ENCODE data around the gene HSPA12B.
A peak's percentile ranks its signal among the peaks of the same experiment; 100 is the strongest.

HSPA12B gene, protein sequence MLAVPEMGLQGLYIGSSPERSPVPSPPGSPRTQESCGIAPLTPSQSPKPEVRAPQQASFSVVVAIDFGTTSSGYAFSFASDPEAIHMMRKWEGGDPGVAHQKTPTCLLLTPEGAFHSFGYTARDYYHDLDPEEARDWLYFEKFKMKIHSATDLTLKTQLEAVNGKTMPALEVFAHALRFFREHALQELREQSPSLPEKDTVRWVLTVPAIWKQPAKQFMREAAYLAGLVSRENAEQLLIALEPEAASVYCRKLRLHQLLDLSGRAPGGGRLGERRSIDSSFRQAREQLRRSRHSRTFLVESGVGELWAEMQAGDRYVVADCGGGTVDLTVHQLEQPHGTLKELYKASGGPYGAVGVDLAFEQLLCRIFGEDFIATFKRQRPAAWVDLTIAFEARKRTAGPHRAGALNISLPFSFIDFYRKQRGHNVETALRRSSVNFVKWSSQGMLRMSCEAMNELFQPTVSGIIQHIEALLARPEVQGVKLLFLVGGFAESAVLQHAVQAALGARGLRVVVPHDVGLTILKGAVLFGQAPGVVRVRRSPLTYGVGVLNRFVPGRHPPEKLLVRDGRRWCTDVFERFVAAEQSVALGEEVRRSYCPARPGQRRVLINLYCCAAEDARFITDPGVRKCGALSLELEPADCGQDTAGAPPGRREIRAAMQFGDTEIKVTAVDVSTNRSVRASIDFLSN

DNA sequence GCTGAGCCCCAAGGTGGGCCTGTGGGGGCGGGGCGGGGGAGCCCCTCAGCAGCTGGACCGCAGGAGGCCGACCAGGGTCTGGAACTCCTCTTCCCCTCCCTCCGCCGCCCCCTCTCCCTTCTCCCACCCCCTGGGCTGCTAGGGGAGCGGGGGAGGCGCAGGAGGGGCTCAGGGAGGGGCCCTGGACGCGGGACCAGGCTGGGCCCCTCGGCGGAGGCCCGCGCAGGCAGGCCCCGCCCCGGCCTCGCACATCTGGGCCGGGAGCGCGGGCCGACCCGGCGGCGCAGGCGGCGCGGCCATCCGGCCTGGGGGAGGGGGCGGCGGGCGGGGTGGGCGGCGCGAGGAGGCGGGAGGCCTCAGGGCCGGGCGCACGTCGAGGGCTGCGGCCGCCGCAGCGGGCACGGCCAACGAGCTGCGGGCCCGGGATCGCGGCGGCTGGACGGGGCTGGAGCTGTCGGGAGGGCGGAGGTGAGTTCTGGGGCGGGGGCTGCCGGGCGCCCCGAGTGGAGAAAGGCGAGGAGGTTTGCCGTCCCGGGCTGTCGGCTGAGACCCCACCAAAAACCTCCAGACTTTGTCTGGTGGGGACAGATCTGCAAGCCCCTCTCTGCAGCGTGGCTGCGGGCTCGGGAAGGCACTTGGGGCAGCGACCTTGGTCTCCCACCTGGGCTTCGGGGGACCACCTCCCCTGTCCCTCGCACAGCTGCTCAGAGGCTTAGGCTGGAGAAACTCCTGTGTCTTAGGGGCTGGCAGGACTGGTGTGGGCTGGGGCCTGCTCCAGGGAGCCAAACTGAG, at the start of gene HSPA12B:
TSS of gene HSPA12B (plus strand) at position 359 of the 792 bp plus-strand sequence. CDS start 5,990 bp downstream, outside the sequence.
- POLR2A ChIA-PET = interaction anchor here (1.3 kb wide), 1 partner anchor 35 kb away, joined by 3 read pairs; the partner anchor contains the start of gene ADISSP
- CTCF ChIA-PET = interaction anchor here (0.7 kb wide), 1 partner anchor 9 kb away, joined by 3 read pairs; no protein-coding TSS in a partner anchor
- TF ChIP-seq ELF4 (IDR thresholded peaks at IDR 0.05) = no peak
- TF ChIP-seq NFRKB (IDR thresholded peaks at IDR 0.05) = no peak
- DNase-seq (ENCODE audit: extremely low spot score) = no peak

DNA sequence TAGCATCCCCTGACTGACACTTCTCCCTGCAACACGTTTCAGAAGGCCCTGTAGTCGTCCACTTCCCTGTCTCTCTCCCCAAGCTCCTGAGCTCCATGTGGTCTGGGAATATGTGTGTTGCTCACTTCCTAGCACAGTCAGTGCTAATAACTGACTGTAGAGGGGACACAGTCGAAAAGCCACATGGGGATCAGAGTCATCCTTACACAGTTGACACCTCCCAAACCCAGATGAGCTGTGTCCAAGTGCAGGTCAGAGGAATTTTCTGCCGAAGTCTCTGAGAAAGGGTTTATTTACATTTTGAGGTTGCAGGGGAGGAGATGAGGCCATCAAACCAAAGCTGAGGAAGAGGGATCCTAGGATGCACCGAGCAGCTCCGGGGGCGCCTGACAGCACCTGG, 47.1 kb upstream of the HSPA12B start:
- no peak for DNase-seq (ENCODE audit: extremely low spot score)
- TF ChIP-seq FOXA1 (IDR thresholded peaks at IDR 0.05) = no peak
- no peak for TF ChIP-seq NFRKB (IDR thresholded peaks at IDR 0.05)
- POLR2A ChIA-PET = no interaction called here
- CTCF ChIA-PET = no interaction called here

DNA sequence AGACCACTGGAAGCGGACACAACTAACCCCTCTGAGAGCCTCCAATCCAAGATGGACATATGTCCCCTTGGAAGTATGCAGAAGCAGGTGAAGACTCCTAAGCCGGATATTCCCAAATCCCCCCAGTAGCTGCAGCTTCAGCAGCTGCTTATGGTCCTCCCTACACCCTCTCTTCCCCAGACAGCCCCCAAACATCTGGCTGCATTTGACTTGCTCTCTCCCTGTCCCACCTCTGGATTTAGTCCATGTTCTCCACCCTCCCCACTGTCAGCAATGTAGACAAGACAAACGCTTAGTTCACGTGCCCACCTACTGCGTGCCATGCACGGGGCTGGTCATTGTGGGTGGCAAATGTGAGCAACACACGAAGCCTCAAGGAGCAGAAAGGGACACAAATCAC, 46.1 kb upstream of the HSPA12B start:
- no peak for DNase-seq (ENCODE audit: extremely low spot score)
- CTCF ChIA-PET = interaction anchor here (1.6 to 1.7 kb wide), 2 partner anchors 10 to 24 kb away, joined by 7 to 8 read pairs; no protein-coding TSS in a partner anchor
- no peak for TF ChIP-seq NFRKB (IDR thresholded peaks at IDR 0.05)
- no peak for TF ChIP-seq FOXA1 (IDR thresholded peaks at IDR 0.05)
- no peak for TF ChIP-seq LEF1 (IDR thresholded peaks at IDR 0.05; ENCODE audit: borderline replicate concordance)
- no peak for TF ChIP-seq ZNF384 (IDR thresholded peaks at IDR 0.05)
- TF ChIP-seq ELF4 (IDR thresholded peaks at IDR 0.05) = no peak
- POLR2A ChIA-PET = no interaction called here

DNA sequence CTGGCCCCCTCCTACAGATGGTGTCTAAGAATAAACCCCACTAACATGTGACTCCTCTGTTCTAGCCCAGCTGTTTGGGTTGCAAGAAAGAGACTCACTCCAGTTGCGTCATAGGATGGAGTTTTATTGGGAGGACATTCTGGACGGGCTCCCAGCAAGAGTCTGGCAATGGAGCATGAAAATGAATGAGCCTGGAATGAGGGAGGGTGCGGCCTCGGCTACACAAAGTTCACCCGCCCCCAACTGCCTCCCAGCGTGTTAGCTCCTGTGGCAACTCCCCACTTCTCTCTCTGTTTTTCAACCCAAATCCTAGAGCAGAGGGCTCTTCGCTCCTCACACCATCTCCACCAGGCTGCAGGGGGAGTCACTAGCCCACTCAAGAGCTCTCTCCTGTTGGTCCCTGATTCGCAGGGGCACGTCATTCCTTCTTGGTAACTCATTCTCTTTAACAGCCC, 45.6 kb upstream of the HSPA12B start:
- ChIA-PET POLR2A (no interaction called here), CTCF (interaction anchor here (1.6 to 1.7 kb wide), 2 partner anchors 10 to 24 kb away, joined by 7 to 8 read pairs; no protein-coding TSS in a partner anchor)
- DNase-seq (ENCODE audit: extremely low spot score) = no peak
- TF ChIP-seq SP1 (IDR thresholded peaks at IDR 0.05) = no peak
- no peak for TF ChIP-seq ELF4 (IDR thresholded peaks at IDR 0.05)

DNA sequence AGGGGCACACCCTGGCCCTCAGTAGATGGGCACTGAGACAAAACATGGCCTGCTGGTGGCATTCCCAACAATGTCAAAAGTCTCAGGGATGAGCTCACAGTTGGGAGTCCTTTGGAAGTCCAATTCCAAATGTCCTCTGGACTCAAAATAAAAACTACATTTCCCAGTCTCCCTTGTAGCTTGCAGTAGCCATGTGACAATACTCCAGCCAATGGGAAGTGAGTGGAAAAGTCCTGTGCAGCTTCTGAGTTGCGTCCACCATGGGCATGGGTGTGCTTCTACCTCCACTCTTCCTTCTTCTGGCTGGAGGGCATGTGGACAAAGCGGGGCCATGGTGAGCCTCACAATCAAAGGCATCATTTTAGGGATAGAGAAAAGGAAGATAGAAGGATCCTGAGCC, 44.8 kb upstream of the HSPA12B start:
- CTCF ChIA-PET = interaction anchor here (1.6 to 1.7 kb wide), 2 partner anchors 11 to 23 kb away, joined by 7 to 8 read pairs; no protein-coding TSS in a partner anchor
- no peak for TF ChIP-seq ELF4 (IDR thresholded peaks at IDR 0.05)
- no peak for TF ChIP-seq FOXA1 (IDR thresholded peaks at IDR 0.05)
- POLR2A ChIA-PET = interaction anchor here (0.9 kb wide), 1 partner anchor 23 kb away, joined by 5 read pairs; no protein-coding TSS in a partner anchor
- peak; percentile 65 for DNase-seq (ENCODE audit: extremely low spot score)

DNA sequence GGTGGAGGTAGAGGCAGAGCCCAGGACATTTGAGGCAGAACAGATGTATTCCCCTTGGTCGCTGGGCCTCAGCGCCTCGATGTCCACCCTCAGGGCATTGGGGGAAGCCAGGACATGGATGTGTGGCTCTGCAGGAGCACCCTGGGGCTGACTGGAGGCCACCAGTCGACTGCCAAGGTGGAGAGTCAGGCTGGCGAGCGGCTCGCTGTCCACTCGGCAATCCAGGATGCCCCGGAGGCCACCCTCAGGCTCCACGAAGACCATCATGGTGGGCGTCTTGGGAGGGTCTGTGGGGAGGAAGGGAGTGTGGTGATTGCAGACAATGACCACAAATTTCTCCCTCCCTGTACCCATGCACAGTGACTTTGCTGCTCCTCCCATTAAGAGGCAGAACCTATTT, 42.5 kb upstream of the HSPA12B start:
- TF ChIP-seq LEF1 (IDR thresholded peaks at IDR 0.05; ENCODE audit: borderline replicate concordance) = no peak
- TF ChIP-seq FOXA1 (IDR thresholded peaks at IDR 0.05) = no peak
- no peak for TF ChIP-seq BHLHE40 (IDR thresholded peaks at IDR 0.05; ENCODE audit: borderline replicate concordance)
- TF ChIP-seq L3MBTL2 (conservative IDR thresholded peaks at IDR 0.05) = no peak
- TF ChIP-seq ZNF384 (IDR thresholded peaks at IDR 0.05) = no peak
- TF ChIP-seq SUZ12 (IDR thresholded peaks at IDR 0.05) = no peak
- no peak for TF ChIP-seq ELF4 (IDR thresholded peaks at IDR 0.05)
- no peak for TF ChIP-seq HDGF (IDR thresholded peaks at IDR 0.05; ENCODE audit: borderline replicate concordance)
- TF ChIP-seq, protein P1, sequence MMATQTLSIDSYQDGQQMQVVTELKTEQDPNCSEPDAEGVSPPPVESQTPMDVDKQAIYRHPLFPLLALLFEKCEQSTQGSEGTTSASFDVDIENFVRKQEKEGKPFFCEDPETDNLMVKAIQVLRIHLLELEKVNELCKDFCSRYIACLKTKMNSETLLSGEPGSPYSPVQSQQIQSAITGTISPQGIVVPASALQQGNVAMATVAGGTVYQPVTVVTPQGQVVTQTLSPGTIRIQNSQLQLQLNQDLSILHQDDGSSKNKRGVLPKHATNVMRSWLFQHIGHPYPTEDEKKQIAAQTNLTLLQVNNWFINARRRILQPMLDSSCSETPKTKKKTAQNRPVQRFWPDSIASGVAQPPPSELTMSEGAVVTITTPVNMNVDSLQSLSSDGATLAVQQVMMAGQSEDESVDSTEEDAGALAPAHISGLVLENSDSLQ (IDR thresholded peaks at IDR 0.05) = no peak
- TF ChIP-seq SP1 (IDR thresholded peaks at IDR 0.05) = no peak
- TF ChIP-seq FOXK2 (IDR thresholded peaks at IDR 0.05) = no peak
- no peak for TF ChIP-seq ARNT (IDR thresholded peaks at IDR 0.05)
- TF ChIP-seq CTBP1 (IDR thresholded peaks at IDR 0.05; ENCODE audit: borderline replicate concordance) = no peak
- POLR2A ChIA-PET = no interaction called here
- DNase-seq (ENCODE audit: extremely low spot score) = no peak
- CTCF ChIA-PET = interaction anchor here (2.0 kb wide), 1 partner anchor 21 kb away, joined by 5 read pairs; no protein-coding TSS in a partner anchor

DNA sequence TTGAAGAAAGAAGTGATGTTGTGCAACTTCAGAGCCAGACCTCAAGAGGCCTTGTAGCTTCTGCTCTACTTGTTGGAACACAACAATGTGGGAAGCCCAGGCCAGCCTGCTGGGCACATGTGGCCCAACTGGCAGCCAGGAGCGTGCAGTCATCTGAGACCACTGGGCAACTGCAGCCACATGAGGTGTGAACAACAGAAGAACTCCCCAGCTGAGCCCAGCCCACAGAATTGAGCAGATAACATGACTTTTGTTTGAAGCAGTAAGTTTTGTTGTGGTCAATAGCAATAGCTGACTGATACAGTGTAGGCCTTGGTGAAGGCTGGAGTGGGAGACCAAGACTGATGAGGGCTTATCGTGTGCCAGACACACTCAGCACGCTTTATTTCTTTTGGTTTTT, 42.1 kb upstream of the HSPA12B start:
- ChIA-PET CTCF (interaction anchor here (2.0 kb wide), 1 partner anchor 20 kb away, joined by 5 read pairs; no protein-coding TSS in a partner anchor), POLR2A (no interaction called here)
- DNase-seq (ENCODE audit: extremely low spot score) = no peak
- no peak for TF ChIP-seq ARNT (IDR thresholded peaks at IDR 0.05)
- no peak for TF ChIP-seq ELF4 (IDR thresholded peaks at IDR 0.05)
- no peak for TF ChIP-seq FOXK2 (IDR thresholded peaks at IDR 0.05)
- TF ChIP-seq HDGF (IDR thresholded peaks at IDR 0.05; ENCODE audit: borderline replicate concordance) = no peak
- TF ChIP-seq NFRKB (IDR thresholded peaks at IDR 0.05) = no peak
- no peak for TF ChIP-seq BHLHE40 (IDR thresholded peaks at IDR 0.05; ENCODE audit: borderline replicate concordance)
- TF ChIP-seq L3MBTL2 (conservative IDR thresholded peaks at IDR 0.05) = no peak
- no peak for TF ChIP-seq SP1 (IDR thresholded peaks at IDR 0.05)
- TF ChIP-seq TARDBP (IDR thresholded peaks at IDR 0.05) = no peak
- no peak for TF ChIP-seq LEF1 (IDR thresholded peaks at IDR 0.05; ENCODE audit: borderline replicate concordance)
- no peak for TF ChIP-seq CTBP1 (IDR thresholded peaks at IDR 0.05; ENCODE audit: borderline replicate concordance)
- TF ChIP-seq ZNF384 (IDR thresholded peaks at IDR 0.05) = no peak
